Measurements from ENCODE around the gene EEF1E1.

EEF1E1 gene

DNA sequence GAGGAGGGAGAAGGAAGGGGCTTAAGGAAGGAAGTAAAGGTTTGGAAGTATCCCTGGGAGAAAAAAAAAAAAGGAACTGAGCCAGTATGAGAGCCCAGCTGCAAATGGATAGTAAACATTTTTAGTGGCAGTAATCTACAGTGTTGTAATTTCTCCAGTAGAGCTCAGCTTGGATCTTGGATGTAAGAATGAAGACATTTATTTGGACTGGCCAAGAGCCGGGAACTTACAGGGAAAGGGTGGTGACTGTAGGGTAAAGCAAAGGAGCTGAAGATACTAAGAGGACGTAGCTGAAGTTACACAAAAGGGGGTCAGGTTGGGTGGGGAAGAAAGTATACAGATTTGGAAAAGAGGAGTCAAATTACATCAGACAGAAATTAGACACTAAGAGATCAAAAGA is 13.5 kb downstream of the EEF1E1 start:
- no peak overlapping the region for H2BK120ac ChIP-seq (ENCODE audit: low read depth, low read length)
- H3K9me3 ChIP-seq (replicated peaks in 1 of 2; ENCODE audit: control insufficient read depth in 2 of 2, insufficient read depth in 1 of 2, low read depth in 1 of 2, low read length in 2 of 2), result peaks cover 6 to 17% of the 10 kb centered on the region in 2 donors
- no peak overlapping the region for H2AFZ ChIP-seq (ENCODE audit: low read length)
- no peak overlapping the region for H3K27ac ChIP-seq (replicated peaks; ENCODE audit: low read length)
- DNase-seq (ENCODE audit: low spot score), result no peak
- no peak overlapping the region for H2BK5ac ChIP-seq (ENCODE audit: low read length)
- no peak overlapping the region for H2BK15ac ChIP-seq (ENCODE audit: low read length)
- H2AK5ac ChIP-seq (ENCODE audit: low read depth, low read length), result no peak overlapping the region
- no peak overlapping the region for H2BK12ac ChIP-seq (ENCODE audit: low read length)
- no CpG with 5 or more reads among the region's 2 CpGs for WGBS, 2 donors (ENCODE audit: extremely low coverage in 2 of 2, insufficient read length in 2 of 2, insufficient replicate concordance in 1 of 2)
- H3K23ac ChIP-seq (ENCODE audit: low read depth, low read length, poor library complexity), result no peak overlapping the region
- no peak overlapping the region for H3K4ac ChIP-seq (ENCODE audit: low read length)
- no peak overlapping the region for H3K4me3 ChIP-seq (ENCODE audit: low read length in 2 of 2)
- no peak overlapping the region for H3K18ac ChIP-seq (ENCODE audit: low read length)
- no peak overlapping the region for H3K4me2 ChIP-seq (ENCODE audit: insufficient read depth, low read length, poor library complexity, severe bottlenecking)
- no peak overlapping the region for H3K14ac ChIP-seq (ENCODE audit: low read length)
- no peaks in the 10 kb centered on the region for H3K4me1 ChIP-seq (ENCODE audit: control insufficient read depth in 2 of 2, insufficient read depth in 1 of 2, low read depth in 1 of 2, low read length in 2 of 2)
- peaks cover 24 to 94% of the 10 kb centered on the region in 2 donors for H3K36me3 ChIP-seq (replicated peaks in 1 of 2; ENCODE audit: control insufficient read depth in 2 of 2, insufficient read depth in 2 of 2, low read length in 2 of 2)
- H3K79me1 ChIP-seq (ENCODE audit: low read depth, low read length), result no peaks in the 10 kb centered on the region
- no peak overlapping the region for H4K91ac ChIP-seq (ENCODE audit: low read depth, low read length, poor library complexity)
- H3K9ac ChIP-seq (ENCODE audit: low read depth, low read length, poor library complexity), result no peak overlapping the region
- no peaks in the 10 kb centered on the region for H3K27me3 ChIP-seq (ENCODE audit: control insufficient read depth in 3 of 3, insufficient read depth in 3 of 3, low read depth in 1 of 3, low read length in 3 of 3)
- H4K8ac ChIP-seq (ENCODE audit: low read depth, low read length), result no peak overlapping the region

GRCh38 chr6:8087870-8088754 is 14.2 kb downstream of the EEF1E1 start:
- Histone ChIP-seq H2BK15ac (ENCODE audit: low read length) (no peak overlapping the region), H3K4me3 (ENCODE audit: low read length in 2 of 2) (no peak overlapping the region), H3K79me1 (ENCODE audit: low read depth, low read length) (no peaks in the 10 kb centered on the region), H2AFZ (ENCODE audit: low read length) (no peak overlapping the region), H3K27me3 (ENCODE audit: control insufficient read depth in 3 of 3, insufficient read depth in 3 of 3, low read depth in 1 of 3, low read length in 3 of 3) (no peaks in the 10 kb centered on the region), H4K91ac (ENCODE audit: low read depth, low read length, poor library complexity) (no peak overlapping the region), H3K4me2 (ENCODE audit: insufficient read depth, low read length, poor library complexity, severe bottlenecking) (no peak overlapping the region), H4K8ac (ENCODE audit: low read depth, low read length) (no peak overlapping the region), H2AK5ac (ENCODE audit: low read depth, low read length) (no peak overlapping the region), H3K9ac (ENCODE audit: low read depth, low read length, poor library complexity) (no peak overlapping the region), H3K14ac (ENCODE audit: low read length) (no peak overlapping the region), H3K4ac (ENCODE audit: low read length) (no peak overlapping the region), H2BK5ac (ENCODE audit: low read length) (no peak overlapping the region), H3K18ac (ENCODE audit: low read length) (no peak overlapping the region), H2BK12ac (ENCODE audit: low read length) (no peak overlapping the region), H2BK120ac (ENCODE audit: low read depth, low read length) (no peak overlapping the region), H3K27ac (replicated peaks; ENCODE audit: low read length) (no peak overlapping the region), H3K23ac (ENCODE audit: low read depth, low read length, poor library complexity) (no peak overlapping the region), H3K36me3 (replicated peaks in 1 of 2; ENCODE audit: control insufficient read depth in 2 of 2, insufficient read depth in 2 of 2, low read length in 2 of 2) (peaks cover 24 to 94% of the 10 kb centered on the region in 2 donors), H3K9me3 (replicated peaks in 1 of 2; ENCODE audit: control insufficient read depth in 2 of 2, insufficient read depth in 1 of 2, low read depth in 1 of 2, low read length in 2 of 2) (peaks cover 6 to 17% of the 10 kb centered on the region in 2 donors), H3K4me1 (ENCODE audit: control insufficient read depth in 2 of 2, insufficient read depth in 1 of 2, low read depth in 1 of 2, low read length in 2 of 2) (no peaks in the 10 kb centered on the region)
- DNase-seq (ENCODE audit: low spot score), result no peak
- no CpG with 5 or more reads among the region's 5 CpGs for whole genome bisulfite sequencing, 2 donors (ENCODE audit: extremely low coverage in 2 of 2, insufficient read length in 2 of 2, insufficient replicate concordance in 1 of 2)

DNA sequence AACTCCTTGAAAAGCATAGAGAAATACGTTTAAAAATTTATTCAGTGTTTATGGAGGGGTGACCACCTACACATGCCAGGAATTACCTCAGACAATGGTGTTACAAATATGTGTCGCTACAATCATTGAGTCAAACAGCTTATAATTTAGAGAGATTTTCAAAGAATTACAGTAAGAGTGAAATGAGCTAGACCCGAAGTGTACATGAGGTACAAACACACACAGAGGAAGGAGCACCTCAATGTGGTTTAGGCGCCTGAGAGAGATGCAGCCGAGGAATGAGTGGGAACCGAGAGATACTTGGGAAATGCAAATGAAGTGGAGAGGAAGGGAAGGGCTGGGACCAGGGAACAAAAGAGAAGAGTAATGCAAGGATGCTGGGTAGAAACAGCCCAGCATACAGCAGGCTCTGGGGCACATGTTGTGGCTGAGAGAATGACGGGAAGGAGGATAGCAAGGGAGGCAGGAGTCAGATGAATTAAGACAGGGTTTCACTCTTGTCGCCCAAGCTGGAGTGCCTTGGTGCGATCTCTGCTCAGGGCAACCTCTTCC is 15.5 kb downstream of the EEF1E1 start:
- Histone ChIP-seq H3K23ac (ENCODE audit: low read depth, low read length, poor library complexity) (no peak overlapping the region), H2BK15ac (ENCODE audit: low read length) (no peak overlapping the region), H3K4me3 (ENCODE audit: low read length in 2 of 2) (no peak overlapping the region), H3K9me3 (replicated peaks in 1 of 2; ENCODE audit: control insufficient read depth in 2 of 2, insufficient read depth in 1 of 2, low read depth in 1 of 2, low read length in 2 of 2) (peaks cover 6 to 17% of the 10 kb centered on the region in 2 donors), H3K18ac (ENCODE audit: low read length) (no peak overlapping the region), H4K8ac (ENCODE audit: low read depth, low read length) (no peak overlapping the region), H3K4me2 (ENCODE audit: insufficient read depth, low read length, poor library complexity, severe bottlenecking) (no peak overlapping the region), H2BK12ac (ENCODE audit: low read length) (no peak overlapping the region), H2AFZ (ENCODE audit: low read length) (no peak overlapping the region), H2AK5ac (ENCODE audit: low read depth, low read length) (no peak overlapping the region), H3K27ac (replicated peaks; ENCODE audit: low read length) (no peak overlapping the region), H3K9ac (ENCODE audit: low read depth, low read length, poor library complexity) (no peak overlapping the region), H3K79me1 (ENCODE audit: low read depth, low read length) (no peaks in the 10 kb centered on the region), H3K36me3 (replicated peaks in 1 of 2; ENCODE audit: control insufficient read depth in 2 of 2, insufficient read depth in 2 of 2, low read length in 2 of 2) (peaks cover 24 to 95% of the 10 kb centered on the region in 2 donors), H2BK120ac (ENCODE audit: low read depth, low read length) (no peak overlapping the region), H3K14ac (ENCODE audit: low read length) (no peak overlapping the region), H3K4ac (ENCODE audit: low read length) (no peak overlapping the region), H2BK5ac (ENCODE audit: low read length) (no peak overlapping the region), H4K91ac (ENCODE audit: low read depth, low read length, poor library complexity) (no peak overlapping the region), H3K4me1 (ENCODE audit: control insufficient read depth in 2 of 2, insufficient read depth in 1 of 2, low read depth in 1 of 2, low read length in 2 of 2) (no peaks in the 10 kb centered on the region), H3K27me3 (ENCODE audit: control insufficient read depth in 3 of 3, insufficient read depth in 3 of 3, low read depth in 1 of 3, low read length in 3 of 3) (no peaks in the 10 kb centered on the region)
- WGBS, 2 donors (ENCODE audit: extremely low coverage in 2 of 2, insufficient read length in 2 of 2, insufficient replicate concordance in 1 of 2), result no CpG with 5 or more reads among the region's 9 CpGs
- no peak for DNase-seq (ENCODE audit: low spot score)

GRCh38 chr6:8085053-8085511 is 17.3 kb downstream of the EEF1E1 start:
- DNase-seq (ENCODE audit: low spot score), result no peak
- no CpG with 5 or more reads among the region's 2 CpGs for whole genome bisulfite sequencing, 2 donors (ENCODE audit: extremely low coverage in 2 of 2, insufficient read length in 2 of 2, insufficient replicate concordance in 1 of 2)
- Histone ChIP-seq H3K4me2 (ENCODE audit: insufficient read depth, low read length, poor library complexity, severe bottlenecking) (no peak overlapping the region), H2BK15ac (ENCODE audit: low read length) (no peak overlapping the region), H3K14ac (ENCODE audit: low read length) (no peak overlapping the region), H4K8ac (ENCODE audit: low read depth, low read length) (no peak overlapping the region), H2BK5ac (ENCODE audit: low read length) (no peak overlapping the region), H3K9ac (ENCODE audit: low read depth, low read length, poor library complexity) (no peak overlapping the region), H3K18ac (ENCODE audit: low read length) (no peak overlapping the region), H3K4me1 (ENCODE audit: control insufficient read depth in 2 of 2, insufficient read depth in 1 of 2, low read depth in 1 of 2, low read length in 2 of 2) (no peaks in the 10 kb centered on the region), H3K79me1 (ENCODE audit: low read depth, low read length) (no peaks in the 10 kb centered on the region), H2BK120ac (ENCODE audit: low read depth, low read length) (no peak overlapping the region), H3K23ac (ENCODE audit: low read depth, low read length, poor library complexity) (no peak overlapping the region), H3K36me3 (replicated peaks in 1 of 2; ENCODE audit: control insufficient read depth in 2 of 2, insufficient read depth in 2 of 2, low read length in 2 of 2) (peaks cover 19 to 93% of the 10 kb centered on the region in 2 donors), H3K4ac (ENCODE audit: low read length) (no peak overlapping the region), H2AK5ac (ENCODE audit: low read depth, low read length) (no peak overlapping the region), H4K91ac (ENCODE audit: low read depth, low read length, poor library complexity) (no peak overlapping the region), H3K27ac (replicated peaks; ENCODE audit: low read length) (no peak overlapping the region), H3K27me3 (ENCODE audit: control insufficient read depth in 3 of 3, insufficient read depth in 3 of 3, low read depth in 1 of 3, low read length in 3 of 3) (no peaks in the 10 kb centered on the region), H2BK12ac (ENCODE audit: low read length) (no peak overlapping the region), H3K4me3 (ENCODE audit: low read length in 2 of 2) (no peak overlapping the region), H3K9me3 (replicated peaks in 1 of 2; ENCODE audit: control insufficient read depth in 2 of 2, insufficient read depth in 1 of 2, low read depth in 1 of 2, low read length in 2 of 2) (peaks cover 5 to 17% of the 10 kb centered on the region in 2 donors), H2AFZ (ENCODE audit: low read length) (no peak overlapping the region)

Measured in neuronal stem cell (in vitro differentiated cells).